PC-3 (cell line): ENCODE results near the gene ARHGAP8.

Experiments used
- CTCF ChIP-seq: fragments of 300-600 bp; sonication (generic); conservative IDR thresholded peaks from 2 replicates; pipeline ENCODE4 v1.5.1; 2017; ENCODE audit warnings: antibody characterized with exemption, low read depth, mild to moderate bottlenecking, low read length
- EZH2 ChIP-seq: fragments of 300-600 bp; sonication (generic); IDR thresholded peaks from one replicate; pipeline ENCODE4 v1.6.1; 2017; ENCODE audit warnings: antibody characterized with exemption, mild to moderate bottlenecking, low read length; ENCODE audit not compliant: unreplicated experiment
- EZH2phosphoT487 ChIP-seq: fragments of 300-600 bp; sonication (generic); IDR thresholded peaks from 2 replicates; pipeline ENCODE4 v1.6.1; 2018; ENCODE audit warnings: mild to moderate bottlenecking, antibody characterized with exemption, low read length, borderline replicate concordance

GRCh38 chr22:44704159-44705021 is 48.0 kb upstream of the ARHGAP8 start:
- TF ChIP-seq CTCF (no peak), EZH2 (no peak), EZH2phosphoT487 (no peak)
